ENCODE measurements around the gene RUVBL2.

- TF ChIP-seq CTCF (IDR thresholded peaks at IDR 0.05; ENCODE audit: poor library complexity, severe bottlenecking): no peak
- TF ChIP-seq POLR2AphosphoS5 (IDR thresholded peaks at IDR 0.05): no peak
Measured at GRCh38 chr19:48989701-48990291, 3.9 kb upstream of the RUVBL2 start.

Data from neural cell (in vitro differentiated cells).